Activated naive CD4-positive, alpha-beta T cell treated with anti-CD3 and anti-CD28 coated beads, Interleukin-2, amount 50 U/mL, for 16 hours (primary cell): ENCODE data around the gene POP5.
"Not testable (repeated sequence)": the region's sequence is repeated elsewhere in the genome, so short reads cannot be mapped to it uniquely, and the experiment has no call there.

Experiments used
- DNase-seq: peaks from one replicate; pipeline ENCODE4 v3.0.0-alpha.2; 2020

POP5 gene

DNA sequence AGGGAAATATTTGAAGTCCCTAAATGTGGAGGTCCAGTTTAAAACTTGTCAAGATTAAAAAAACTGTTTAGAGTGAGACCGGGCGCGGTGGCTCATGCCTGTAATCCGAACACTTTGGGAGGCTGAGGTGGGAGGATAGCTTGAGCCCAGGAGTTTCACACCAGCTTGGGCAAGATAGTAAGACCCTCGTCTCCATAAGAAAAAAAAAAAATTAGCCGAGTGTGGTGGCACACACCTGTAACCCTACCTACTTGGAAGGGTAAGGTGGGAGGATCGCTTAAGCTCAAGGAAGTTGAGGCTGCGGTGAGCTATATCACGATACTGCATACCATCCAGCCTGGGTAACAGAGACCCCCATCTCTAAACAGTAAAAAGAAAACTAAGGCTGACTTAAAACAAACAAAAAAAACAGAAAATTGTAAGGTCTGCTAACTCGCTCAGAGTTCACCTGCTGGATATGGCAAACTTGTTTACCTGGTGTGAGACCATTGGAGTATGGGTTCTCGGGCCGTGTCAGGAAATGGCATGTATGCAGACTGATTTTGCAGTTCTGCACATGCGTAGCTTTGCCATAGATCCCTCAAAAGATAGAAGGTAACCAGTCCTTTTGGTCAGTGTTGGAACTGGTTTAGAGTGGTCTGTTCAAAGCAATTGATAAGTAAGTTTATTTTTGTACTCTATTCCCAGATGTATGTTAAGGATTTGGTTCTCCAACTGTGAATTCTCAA, 45.0 kb downstream of the POP5 start:
- no peak for DNase-seq

DNA sequence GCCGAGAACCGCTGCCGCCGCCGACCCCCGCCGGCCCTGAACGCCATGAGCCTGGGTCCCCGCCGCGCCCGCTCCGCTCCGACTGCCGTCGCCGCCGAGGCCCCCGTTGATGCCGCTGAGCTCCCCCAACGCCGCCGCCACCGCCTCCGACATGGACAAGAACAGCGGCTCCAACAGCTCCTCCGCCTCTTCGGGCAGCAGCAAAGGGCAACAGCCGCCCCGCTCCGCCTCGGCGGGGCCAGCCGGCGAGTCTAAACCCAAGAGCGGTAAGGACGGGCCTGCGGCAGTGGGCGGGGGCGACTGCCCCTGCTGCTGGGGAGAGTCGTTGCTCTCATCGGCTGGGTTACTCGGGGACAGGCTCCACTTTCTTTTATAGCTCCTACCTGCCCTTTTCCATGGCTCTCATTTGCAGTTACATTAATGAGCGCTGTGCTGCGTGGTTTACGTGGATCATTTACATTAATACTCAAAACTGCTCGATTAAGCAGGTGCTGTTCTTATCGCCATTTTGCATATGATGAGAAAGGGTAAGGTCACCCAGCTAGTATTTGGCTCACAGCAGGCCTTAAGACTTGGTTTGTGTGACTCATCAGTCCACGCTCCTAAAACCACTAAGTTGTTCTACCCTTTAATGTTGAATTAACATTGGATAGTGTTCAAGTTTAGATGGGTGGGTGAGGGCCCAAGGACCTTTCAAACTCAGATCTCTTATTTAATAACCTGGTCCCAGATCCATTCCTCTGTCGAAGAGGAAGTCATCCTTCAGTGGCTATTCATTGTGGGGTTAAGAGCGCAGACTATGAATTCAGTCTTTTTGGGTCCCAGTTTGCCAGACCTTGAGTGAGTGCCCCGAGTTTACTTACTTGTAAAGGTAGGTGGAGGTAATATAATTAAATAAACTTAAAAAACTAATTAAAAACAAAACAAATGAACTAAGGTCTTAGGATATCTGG, 46.2 kb downstream of the POP5 start:
- peak; percentile 62 for DNase-seq

DNA sequence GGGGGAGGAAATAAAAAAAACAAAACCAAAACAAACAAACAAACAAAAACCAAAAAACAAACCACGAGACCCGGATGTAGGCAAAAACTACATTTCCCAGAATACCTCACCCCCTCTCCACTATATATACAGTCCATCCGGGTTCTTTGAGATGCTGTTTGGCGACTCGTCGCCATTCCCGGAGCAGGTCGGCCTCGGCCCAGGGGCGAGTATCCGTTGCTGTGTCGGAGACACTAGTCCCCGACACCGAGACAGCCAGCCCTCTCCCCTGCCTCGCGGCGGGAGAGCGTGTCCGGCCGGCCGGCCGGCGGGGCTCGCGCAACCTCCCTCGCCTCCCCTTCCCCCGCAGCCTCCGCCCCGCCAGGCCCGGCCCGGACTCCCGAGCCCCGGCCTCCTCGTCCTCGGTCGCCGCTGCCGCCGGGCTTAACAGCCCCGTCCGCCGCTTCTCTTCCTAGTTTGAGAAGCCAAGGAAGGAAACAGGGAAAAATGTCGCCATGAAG, 46.9 kb downstream of the POP5 start, which contains the start of gene RNF10:
RNF10 (plus strand) TSS at position 154 of the 500 bp plus-strand sequence. CDS start 456 bp downstream, outside the sequence.
- DNase-seq = peak; percentile 66

DNA sequence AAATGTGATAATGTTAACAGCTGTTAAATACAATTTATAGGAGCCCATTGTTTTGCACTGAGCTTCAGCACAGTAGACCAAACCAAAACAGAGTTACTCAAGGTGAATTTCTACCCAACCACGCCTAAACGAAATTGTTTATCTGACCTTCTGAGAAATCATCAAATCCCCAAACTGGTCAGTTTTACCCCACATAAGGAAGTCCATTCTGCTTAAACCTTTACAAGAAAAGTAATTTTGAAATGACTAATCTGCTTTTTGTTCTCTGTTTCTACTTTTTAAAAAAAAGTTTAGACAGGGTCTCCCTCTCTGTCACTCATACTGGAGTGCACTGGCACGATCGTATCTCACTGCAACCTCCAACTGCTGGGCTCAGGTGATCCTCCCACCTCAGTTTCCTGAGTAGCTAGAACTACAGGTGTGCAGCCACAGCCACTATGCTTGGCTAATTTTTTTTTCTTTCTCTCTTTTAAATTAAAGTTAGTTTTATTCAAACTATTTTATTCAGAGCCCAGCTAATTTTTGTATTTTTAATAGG, 48.4 kb downstream of the POP5 start:
- no peak for DNase-seq

DNA sequence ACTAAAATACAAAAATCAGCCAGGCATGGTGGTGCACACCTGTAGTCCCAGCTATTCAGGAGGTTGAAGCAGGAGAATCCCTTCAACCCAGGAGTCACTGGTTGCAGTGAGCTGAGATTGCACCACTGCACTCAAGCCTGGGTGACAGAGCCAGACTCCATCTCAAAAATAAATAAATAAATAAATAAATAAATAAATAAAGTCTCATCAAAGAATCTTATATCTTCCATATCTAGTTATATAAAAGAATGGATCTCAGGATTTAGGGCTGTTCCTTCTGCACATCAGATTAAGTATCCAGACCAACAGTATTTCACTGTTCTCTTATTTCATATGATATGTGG, 50.8 kb downstream of the POP5 start:
- not testable (repeated sequence) for DNase-seq

DNA sequence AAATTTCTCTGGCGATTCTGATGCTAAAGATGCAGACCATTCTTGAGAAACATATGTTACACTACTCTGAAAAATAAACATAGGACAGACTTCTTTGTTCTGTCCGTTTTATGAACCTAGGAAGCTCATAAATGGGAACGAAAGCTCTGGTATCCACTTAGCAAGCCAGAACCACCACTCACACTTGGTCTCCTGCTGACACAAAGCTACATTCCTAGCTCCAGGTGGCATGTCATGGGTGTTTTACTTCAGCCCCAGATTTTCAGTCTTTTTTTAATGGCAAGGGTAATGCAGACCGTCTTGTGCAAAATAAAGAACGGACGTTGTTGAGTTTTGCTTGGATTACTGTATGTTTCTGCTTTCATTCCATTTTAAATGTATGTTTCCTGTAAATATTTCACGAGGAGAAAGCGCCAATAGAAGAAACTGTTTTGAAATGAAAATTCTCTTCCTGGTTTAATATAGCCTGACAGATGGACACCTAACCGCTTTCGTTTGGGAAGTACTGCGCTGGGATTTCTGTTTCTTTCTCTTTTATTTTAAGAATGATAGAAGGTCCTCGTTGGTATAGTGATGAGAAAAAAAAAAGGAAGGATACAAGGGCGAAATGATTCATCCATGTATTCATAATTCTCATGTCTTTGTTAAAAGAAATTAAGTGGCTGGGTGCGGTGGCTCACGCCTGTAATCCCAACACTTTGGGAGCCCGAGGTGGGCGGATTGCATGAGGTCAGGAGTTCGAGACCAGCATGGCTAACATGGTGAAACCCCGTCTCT, 51.4 kb downstream of the POP5 start:
- no peak for DNase-seq

DNA sequence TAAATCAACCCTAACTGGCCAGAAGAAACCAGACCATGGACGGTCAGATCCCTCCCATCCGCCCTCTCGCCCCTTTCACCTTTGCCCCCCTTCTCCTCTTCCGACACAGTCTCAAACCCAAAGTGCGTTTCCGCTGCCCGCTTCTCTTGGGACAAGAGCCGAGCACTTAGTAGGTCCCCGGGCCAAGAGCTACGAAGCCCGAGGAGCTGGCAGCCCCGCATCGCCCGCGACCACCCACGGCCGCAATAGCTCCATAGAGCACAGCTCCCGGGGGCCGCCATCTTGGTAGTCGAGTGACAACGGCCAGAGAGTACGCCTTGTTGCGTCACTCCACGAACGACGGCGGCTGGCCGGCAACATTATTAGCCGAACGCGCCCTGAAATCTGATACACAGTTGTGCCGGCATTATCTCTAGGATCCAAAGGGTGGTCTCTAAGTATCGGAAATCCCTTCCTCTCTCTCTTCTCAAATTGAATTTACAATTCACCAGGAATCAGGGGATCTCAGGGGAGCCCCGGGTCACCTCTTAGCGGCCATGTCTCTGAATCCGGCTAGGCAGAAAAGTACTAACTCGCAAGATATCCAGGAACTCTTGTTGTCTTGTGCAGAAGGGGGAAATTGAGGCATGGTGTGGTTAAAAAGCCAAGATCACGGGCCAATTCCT, 52.2 kb downstream of the POP5 start, which contains the start of gene COQ5:
COQ5 (minus strand) TSS at position 298 of the 665 bp plus-strand sequence; CDS start at position 281, 17 bp downstream.
- DNase-seq = peak; percentile 86
